RWPE2 (cell line): ENCODE data around the gene FBXO46.

Source experiments
- ATAC-seq: fragments of 200-7000 bp; cut with Tn5 transposase; 3 replicates; pipeline ENCODE4 v1.9.1; 2021; ENCODE audit warnings: low read depth
- DNase-seq: peaks from one replicate; pipeline ENCODE4 v3.0.0-alpha.2; 2020; ENCODE audit warnings: low spot score
- H3K27ac ChIP-seq: fragments of 450-650 bp; 2 replicates; pipeline ENCODE4 v1.5.1; 2017; ENCODE audit warnings: mild to moderate bottlenecking; ENCODE audit not compliant: poor library complexity, severe bottlenecking
- H3K27me3 ChIP-seq: fragments of 250-450 bp; sonication (Bioruptor Pico); 2 replicates; pipeline ENCODE4 v1.5.1; 2021; ENCODE audit warnings: mild to moderate bottlenecking, moderate library complexity; ENCODE audit not compliant: insufficient read depth, poor library complexity, severe bottlenecking
- H3K36me3 ChIP-seq: fragments of 250-450 bp; sonication (Bioruptor Pico); 2 replicates; pipeline ENCODE4 v1.5.1; 2020; ENCODE audit warnings: low read depth, mild to moderate bottlenecking, moderate library complexity
- H3K4me1 ChIP-seq: fragments of 250-450 bp; sonication (Bioruptor Pico); 2 replicates; pipeline ENCODE4 v1.5.1; 2021; ENCODE audit warnings: mild to moderate bottlenecking, moderate library complexity; ENCODE audit not compliant: insufficient read depth, poor library complexity, severe bottlenecking
- H3K4me3 ChIP-seq: fragments of 250-450 bp; sonication (Bioruptor Pico); 2 replicates; pipeline ENCODE4 v1.5.1; 2021; ENCODE audit warnings: mild to moderate bottlenecking, moderate library complexity; ENCODE audit not compliant: severe bottlenecking
- H3K9me3 ChIP-seq: fragments of 250-450 bp; sonication (Bioruptor Pico); 2 replicates; pipeline ENCODE4 v1.5.1; 2021; ENCODE audit warnings: mild to moderate bottlenecking, moderate library complexity; ENCODE audit not compliant: severe bottlenecking
- TF ChIP-seq, protein P1 (sequence below): fragments of 450-650 bp; IDR thresholded peaks from one replicate; pipeline ENCODE4 v1.5.1; 2017; ENCODE audit warnings: mild to moderate bottlenecking, moderate library complexity; ENCODE audit not compliant: poor library complexity, severe bottlenecking

FBXO46 gene

DNA sequence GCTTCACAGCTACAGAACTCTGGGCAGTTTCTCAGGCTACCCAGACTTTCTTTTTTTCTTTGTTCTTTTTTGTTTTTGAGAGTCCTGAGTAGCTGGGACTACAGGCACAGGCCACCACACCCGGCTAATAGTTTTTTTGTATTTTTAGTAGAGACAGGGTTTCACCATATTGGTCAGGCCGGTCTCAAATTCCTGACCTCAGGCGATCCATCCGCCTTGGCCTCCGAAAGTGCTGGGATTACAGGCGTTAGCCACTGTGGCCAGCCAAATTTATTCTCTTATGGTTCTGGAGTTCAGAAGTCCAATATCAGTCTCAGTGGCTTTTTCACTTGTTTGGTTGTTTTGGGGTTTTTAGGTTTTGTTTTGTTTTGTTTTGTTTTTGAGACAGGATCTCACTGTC is 14.9 kb upstream of the FBXO46 start:
- no peak for DNase-seq
- no peaks in the 10 kb centered on the region for H3K36me3 ChIP-seq
- peaks cover 2% of the 10 kb centered on the region for H3K4me1 ChIP-seq
- H3K27ac ChIP-seq: no peak overlapping the region
- no peak overlapping the region for H3K4me3 ChIP-seq
- H3K9me3 ChIP-seq: no peaks in the 10 kb centered on the region
- TF ChIP-seq, protein P1, sequence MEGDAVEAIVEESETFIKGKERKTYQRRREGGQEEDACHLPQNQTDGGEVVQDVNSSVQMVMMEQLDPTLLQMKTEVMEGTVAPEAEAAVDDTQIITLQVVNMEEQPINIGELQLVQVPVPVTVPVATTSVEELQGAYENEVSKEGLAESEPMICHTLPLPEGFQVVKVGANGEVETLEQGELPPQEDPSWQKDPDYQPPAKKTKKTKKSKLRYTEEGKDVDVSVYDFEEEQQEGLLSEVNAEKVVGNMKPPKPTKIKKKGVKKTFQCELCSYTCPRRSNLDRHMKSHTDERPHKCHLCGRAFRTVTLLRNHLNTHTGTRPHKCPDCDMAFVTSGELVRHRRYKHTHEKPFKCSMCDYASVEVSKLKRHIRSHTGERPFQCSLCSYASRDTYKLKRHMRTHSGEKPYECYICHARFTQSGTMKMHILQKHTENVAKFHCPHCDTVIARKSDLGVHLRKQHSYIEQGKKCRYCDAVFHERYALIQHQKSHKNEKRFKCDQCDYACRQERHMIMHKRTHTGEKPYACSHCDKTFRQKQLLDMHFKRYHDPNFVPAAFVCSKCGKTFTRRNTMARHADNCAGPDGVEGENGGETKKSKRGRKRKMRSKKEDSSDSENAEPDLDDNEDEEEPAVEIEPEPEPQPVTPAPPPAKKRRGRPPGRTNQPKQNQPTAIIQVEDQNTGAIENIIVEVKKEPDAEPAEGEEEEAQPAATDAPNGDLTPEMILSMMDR: no peak
- H3K27me3 ChIP-seq: no peaks in the 10 kb centered on the region
- ATAC-seq: no peak

- no peak for ATAC-seq
- Histone ChIP-seq H3K36me3 (no peaks in the 10 kb centered on the region), H3K27ac (no peak overlapping the region), H3K4me3 (no peak overlapping the region), H3K4me1 (no peaks in the 10 kb centered on the region), H3K9me3 (no peaks in the 10 kb centered on the region), H3K27me3 (no peaks in the 10 kb centered on the region)
- TF ChIP-seq, protein P1: no peak
- no peak for DNase-seq
Measured at GRCh38 chr19:45742969-45743368, 12.3 kb upstream of the FBXO46 start.

- ATAC-seq (no peak), DNase-seq (no peak)
- TF ChIP-seq, protein P1: no peak
- H3K36me3 ChIP-seq: no peaks in the 10 kb centered on the region
- H3K27ac ChIP-seq: no peak overlapping the region
- no peaks in the 10 kb centered on the region for H3K9me3 ChIP-seq
- no peaks in the 10 kb centered on the region for H3K4me1 ChIP-seq
- no peaks in the 10 kb centered on the region for H3K27me3 ChIP-seq
- no peak overlapping the region for H3K4me3 ChIP-seq
Measured at GRCh38 chr19:45739498-45740439, 9.1 kb upstream of the FBXO46 start.

- Histone ChIP-seq H3K27me3 (no peaks in the 10 kb centered on the region), H3K36me3 (no peaks in the 10 kb centered on the region; the same call in 1 of the 2 replicates), H3K4me1 (no peaks in the 10 kb centered on the region), H3K4me3 (no peak within 1 kb of the TSS), H3K27ac (no peak within 1 kb of the TSS), H3K9me3 (no peaks in the 10 kb centered on the region)
- TF ChIP-seq, protein P1: no peak
- ATAC-seq: no peak
- peak; percentile 72 for DNase-seq
Measured at GRCh38 chr19:45733160-45733810, 2.6 kb upstream of the FBXO46 start, which contains the start of gene MEIOSIN. Gene MEIOSIN (plus strand): TSS chr19:45733439. CDS start chr19:45735377, 1,938 bp downstream.
